Stimulated activated CD4-positive, alpha-beta T cell treated with anti-CD3 and anti-CD28 coated beads, Interleukin-2, amount 100 ng/mL, for 4 hours (primary cell): Measurements from ENCODE around the gene HIPK3.

Source experiments
- DNase-seq: peaks from one replicate; pipeline ENCODE4 v3.0.0-alpha.2; 2020; ENCODE audit warnings: low read depth

HIPK3 gene

GRCh38 chr11:33307984-33308383 lies 50.8 kb downstream of the HIPK3 start:
- DNase-seq, result no peak

GRCh38 chr11:33309118-33309517 lies 51.9 kb downstream of the HIPK3 start:
- DNase-seq, result no peak

GRCh38 chr11:33310720-33311500 lies 53.7 kb downstream of the HIPK3 start:
- DNase-seq, result no peak

- DNase-seq, result no peak
These were observed 54.5 kb downstream of the HIPK3 start for GRCh38 chr11:33311680-33312079.

GRCh38 chr11:33315822-33316221 lies 58.6 kb downstream of the HIPK3 start:
- no peak for DNase-seq

GRCh38 chr11:33317662-33318061 lies 60.5 kb downstream of the HIPK3 start:
- no peak for DNase-seq

GRCh38 chr11:33320016-33320813 lies 63.0 kb downstream of the HIPK3 start:
- no peak for DNase-seq

- DNase-seq, result no peak
These were observed 63.7 kb downstream of the HIPK3 start for GRCh38 chr11:33320814-33321330.

- DNase-seq, result no peak
These were observed 64.2 kb downstream of the HIPK3 start for GRCh38 chr11:33321422-33321821.

GRCh38 chr11:33323421-33323820 lies 66.2 kb downstream of the HIPK3 start:
- DNase-seq, result no peak

- DNase-seq, result no peak
These were observed 67.3 kb downstream of the HIPK3 start for GRCh38 chr11:33324302-33324985.

- no peak for DNase-seq
These were observed 68.3 kb downstream of the HIPK3 start for GRCh38 chr11:33325451-33325850.

- peak; percentile 11 for DNase-seq
These were observed 72.6 kb downstream of the HIPK3 start for GRCh38 chr11:33329705-33330329.

- DNase-seq, result no peak
These were observed 76.6 kb downstream of the HIPK3 start for GRCh38 chr11:33333816-33334215.

GRCh38 chr11:33334627-33335026 lies 77.4 kb downstream of the HIPK3 start:
- no peak for DNase-seq

GRCh38 chr11:33339247-33339646 lies 82.1 kb downstream of the HIPK3 start:
- no peak for DNase-seq

- no peak for DNase-seq
These were observed 87.4 kb downstream of the HIPK3 start for GRCh38 chr11:33344611-33345010.

- no peak for DNase-seq
These were observed 90.4 kb downstream of the HIPK3 start for GRCh38 chr11:33347490-33348125.

- no peak for DNase-seq
These were observed 93.1 kb downstream of the HIPK3 start for GRCh38 chr11:33350287-33350686.

- DNase-seq, result no peak
These were observed 101.1 kb downstream of the HIPK3 start for GRCh38 chr11:33358150-33358831.

GRCh38 chr11:33360642-33361041 lies 103.5 kb downstream of the HIPK3 start:
- no peak for DNase-seq
